SU-DHL-6 (cell line): ENCODE results near the gene TMEM167A.

Source experiments
- CTCF ChIP-seq: fragments of 200-600 bp; sonication (generic); IDR thresholded peaks from one replicate; pipeline ENCODE4 v1.5.1; 2017; ENCODE audit warnings: antibody characterized with exemption, mild to moderate bottlenecking, low read length, moderate library complexity; ENCODE audit not compliant: insufficient read depth, poor library complexity, severe bottlenecking
- EZH2phosphoT487 ChIP-seq: fragments of 200-600 bp; sonication (generic), shearing (Covaris generic); conservative IDR thresholded peaks from 2 replicates; pipeline ENCODE4 v1.6.1; 2018; ENCODE audit warnings: mild to moderate bottlenecking, antibody characterized with exemption, low read length, moderate library complexity, mixed read lengths

- TF ChIP-seq CTCF = no peak
- TF ChIP-seq EZH2phosphoT487 = no peak
These were observed 40.1 kb downstream of the TMEM167A start for GRCh38 chr5:83036991-83037575.
